Sigmoid colon (tissue), 7 donors: ENCODE measurements around the gene FURIN. TPM values are rescaled to one million over a fixed set of nuclear protein-coding genes. Genes with fewer than 3 reads are reported as not detected.

ENCODE experiments used
- DNase-seq: peaks from one replicate; pipeline ENCODE4 v3.0.0-alpha.2; 2019
- H3K27ac ChIP-seq, 4 donors: fragments of 200-600 bp; sonication (generic); one replicate each; pipeline ENCODE4 v1.5.1; 2016 to 2019; ENCODE audit warnings: mild to moderate bottlenecking in 1 of 4
- H3K27me3 ChIP-seq, 3 donors: fragments of 200-600 bp; sonication (generic); one replicate each; pipeline ENCODE4 v1.5.1; 2019; ENCODE audit warnings: mild to moderate bottlenecking in 1 of 3
- H3K36me3 ChIP-seq, 4 donors: fragments of 200-600 bp; sonication (generic); one replicate each; pipeline ENCODE4 v1.5.1; 2016 to 2019
- H3K4me1 ChIP-seq, 4 donors: fragments of 200-600 bp; sonication (generic); one replicate each; pipeline ENCODE4 v1.5.1; 2017 to 2019
- H3K4me3 ChIP-seq, 4 donors: fragments of 200-600 bp; sonication (generic); one replicate each; pipeline ENCODE4 v1.5.1; 2017 to 2019; ENCODE audit warnings: mild to moderate bottlenecking in 2 of 4, moderate library complexity in 1 of 4
- H3K9me3 ChIP-seq, 4 donors: fragments of 200-600 bp in 3 of 4; sonication (generic) in 3 of 4; one replicate each; pipeline versions ENCODE4 v1.5.1 to v1.6.1; 2013 to 2019
- CTCF ChIP-seq, 4 experiments: fragments of 450-650 bp in 3 of 4; fragments of 200-600 bp in 1 of 4; IDR thresholded peaks; one replicate each; pipeline ENCODE4 v1.5.1; 2016 to 2019; ENCODE audit warnings: antibody characterized with exemption in 4 of 4, mild to moderate bottlenecking in 3 of 4, moderate library complexity in 2 of 4
- EP300 ChIP-seq, 4 donors: sonication (generic); formaldehyde crosslinking; IDR thresholded peaks; one replicate each; pipeline ENCODE4 v1.6.1; 2017; ENCODE audit warnings: antibody characterized with exemption in 4 of 4
- POLR2A ChIP-seq, 2 donors: fragments of 450-650 bp; IDR thresholded peaks; one replicate each; pipeline ENCODE4 v1.6.1; 2016; ENCODE audit warnings: antibody characterized with exemption in 2 of 2, mild to moderate bottlenecking in 2 of 2, moderate library complexity in 2 of 2
- POLR2AphosphoS5 ChIP-seq, 4 donors: sonication (generic); formaldehyde crosslinking; IDR thresholded peaks; one replicate each; pipeline ENCODE4 v1.6.1; 2017; ENCODE audit warnings: antibody characterized with exemption in 4 of 4
- WGBS, 2 donors: extraction: QIAGEN DNeasy Blood & Tissue Kit; methylation state at CpG; one replicate each; pipeline ENCODE4 v1.1.7; 2013; 5-methylcytosine and 5-hydroxymethylcytosine counted together
- intact Hi-C: fragments of 100-400 bp; cut with DNase I; formaldehyde crosslinking; loops from one replicate; pipeline ENCODE4 v1.15.1; 2023
- polyA plus RNA-seq, 3 donors: library from polyadenylated mRNA; stranded (reverse); fragments of 200-250 nt; gene quantifications; one replicate each; pipeline ENCODE4 v1.2.3, GENCODE V29; 2013
- total RNA-seq, 4 donors: library from RNA; depleted of rRNA; stranded (reverse); fragments of >200 nt; gene quantifications; one replicate each; pipeline ENCODE4 v1.1.0, GENCODE V29; 2016
- donor health status: healthy with polysubstance abuse.
- donor health status: Bipolar disorder and iron deficiency.
- donor health status: healthy.

Gene FURIN
- total and polyA plus RNA-seq, 7 donors, result 21.0 to 69.2 (median 24.6) TPM

DNA sequence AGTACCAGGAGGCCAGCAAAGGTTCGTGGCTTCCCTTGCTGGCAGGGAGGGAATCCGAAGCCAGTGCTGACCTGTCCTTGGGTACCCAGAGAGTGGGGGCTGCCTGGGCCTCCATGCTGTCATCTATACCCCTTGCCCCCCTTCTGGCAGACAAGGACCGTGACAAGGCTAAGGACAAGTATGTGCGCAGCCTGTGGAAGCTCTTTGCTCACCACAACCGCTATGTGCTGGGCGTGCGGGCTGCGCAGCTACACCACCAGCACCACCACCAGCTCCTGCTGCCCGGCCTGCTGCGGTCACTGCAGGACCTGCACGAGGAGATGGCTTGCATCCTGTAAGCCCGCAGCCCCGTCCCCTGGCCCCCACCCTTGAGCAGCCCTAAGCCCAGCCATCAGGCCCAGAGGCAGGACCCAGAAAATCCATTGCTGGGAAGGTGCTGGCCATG lies 18.7 kb downstream of the FURIN start:
- peaks cover 14 to 44% (median 30%) of the 10 kb centered on the region in 4 donors for H3K36me3 ChIP-seq
- no peak overlapping the region for H3K27ac ChIP-seq
- no peak overlapping the region for H3K4me3 ChIP-seq
- DNase-seq, result peak; percentile 60
- intact Hi-C loops, result loop anchor here (10.0 kb wide), 2 partner anchors 352 to 572 kb away; no protein-coding TSS in a partner anchor
- peaks cover 0 to 41% (median 35%) of the 10 kb centered on the region in 4 donors for H3K4me1 ChIP-seq
- H3K27me3 ChIP-seq, result no peaks in the 10 kb centered on the region
- TF ChIP-seq POLR2AphosphoS5 (IDR thresholded peaks at IDR 0.05) (no peak), POLR2A (IDR thresholded peaks at IDR 0.05) (no peak), EP300 (IDR thresholded peaks at IDR 0.05) (no peak), CTCF (IDR thresholded peaks at IDR 0.05) (no peak)
- WGBS, 2 donors, result 92 to 93% methylated on average over 13 of the region's 13 CpGs
- H3K9me3 ChIP-seq, result no peaks in the 10 kb centered on the region

GRCh38 chr15:90889313-90889730 lies 20.9 kb downstream of the FURIN start:
- peak; percentile 61 for DNase-seq
- H3K27me3 ChIP-seq, result no peaks in the 10 kb centered on the region
- no peak overlapping the region for H3K27ac ChIP-seq
- no peak for TF ChIP-seq POLR2A (IDR thresholded peaks at IDR 0.05)
- H3K36me3 ChIP-seq, result peaks cover 35 to 62% (median 50%) of the 10 kb centered on the region in 4 donors
- H3K9me3 ChIP-seq, result no peaks in the 10 kb centered on the region
- WGBS, 2 donors, result 81 to 83% methylated on average over 18 of the region's 18 CpGs
- no peak overlapping the region for H3K4me3 ChIP-seq
- H3K4me1 ChIP-seq, result peaks cover 0 to 24% (median 22%) of the 10 kb centered on the region in 4 donors
- intact Hi-C loops, result loop anchor here (10.0 kb wide), 2 partner anchors 355 to 575 kb away; no protein-coding TSS in a partner anchor

GRCh38 chr15:90889736-90890456 lies 21.5 kb downstream of the FURIN start:
- Histone ChIP-seq H3K27me3 (no peaks in the 10 kb centered on the region), H3K27ac (no peak overlapping the region), H3K9me3 (no peaks in the 10 kb centered on the region), H3K4me3 (no peak overlapping the region), H3K36me3 (peaks cover 37 to 68% (median 50%) of the 10 kb centered on the region in 4 donors), H3K4me1 (peaks cover 0 to 18% (median 17%) of the 10 kb centered on the region in 4 donors)
- intact Hi-C loops, result loop anchor here (10.0 kb wide), 2 partner anchors 355 to 575 kb away; no protein-coding TSS in a partner anchor
- 91% methylated on average over 31 of the region's 31 CpGs for WGBS, 2 donors
- DNase-seq, result peak; percentile 60
- TF ChIP-seq POLR2A (IDR thresholded peaks at IDR 0.05) (no peak), POLR2AphosphoS5 (IDR thresholded peaks at IDR 0.05) (no peak), EP300 (IDR thresholded peaks at IDR 0.05) (no peak), CTCF (IDR thresholded peaks at IDR 0.05) (no peak)

DNA sequence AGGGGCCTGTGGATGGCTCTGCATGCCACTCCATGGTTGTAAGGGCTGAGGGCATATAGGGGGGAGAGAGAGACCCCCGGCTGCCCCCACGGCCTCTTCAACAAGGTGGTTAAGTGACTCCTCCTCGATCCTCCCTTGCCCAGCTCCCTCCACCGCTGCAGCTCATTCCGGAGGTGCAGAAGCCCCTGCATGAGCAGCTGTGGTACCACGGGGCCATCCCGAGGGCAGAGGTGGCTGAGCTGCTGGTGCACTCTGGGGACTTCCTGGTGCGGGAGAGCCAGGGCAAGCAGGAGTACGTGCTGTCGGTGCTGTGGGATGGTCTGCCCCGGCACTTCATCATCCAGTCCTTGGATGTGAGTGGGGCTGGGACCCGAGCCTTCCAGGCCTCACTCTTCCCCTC lies 22.5 kb downstream of the FURIN start:
- H3K4me1 ChIP-seq, result peaks cover 0 to 9% (median 7%) of the 10 kb centered on the region in 4 donors
- no peaks in the 10 kb centered on the region for H3K27me3 ChIP-seq
- H3K36me3 ChIP-seq, result peaks cover 45 to 77% (median 57%) of the 10 kb centered on the region in 4 donors
- WGBS, 2 donors, result 92% methylated on average over 12 of the region's 12 CpGs
- no peak overlapping the region for H3K27ac ChIP-seq
- TF ChIP-seq CTCF (IDR thresholded peaks at IDR 0.05), result no peak
- TF ChIP-seq POLR2A (IDR thresholded peaks at IDR 0.05), result no peak
- no peak for TF ChIP-seq POLR2AphosphoS5 (IDR thresholded peaks at IDR 0.05)
- TF ChIP-seq EP300 (IDR thresholded peaks at IDR 0.05), result no peak
- no peaks in the 10 kb centered on the region for H3K9me3 ChIP-seq
- DNase-seq, result peak; percentile 61
- H3K4me3 ChIP-seq, result no peak overlapping the region
- intact Hi-C loops, result no loop called here

DNA sequence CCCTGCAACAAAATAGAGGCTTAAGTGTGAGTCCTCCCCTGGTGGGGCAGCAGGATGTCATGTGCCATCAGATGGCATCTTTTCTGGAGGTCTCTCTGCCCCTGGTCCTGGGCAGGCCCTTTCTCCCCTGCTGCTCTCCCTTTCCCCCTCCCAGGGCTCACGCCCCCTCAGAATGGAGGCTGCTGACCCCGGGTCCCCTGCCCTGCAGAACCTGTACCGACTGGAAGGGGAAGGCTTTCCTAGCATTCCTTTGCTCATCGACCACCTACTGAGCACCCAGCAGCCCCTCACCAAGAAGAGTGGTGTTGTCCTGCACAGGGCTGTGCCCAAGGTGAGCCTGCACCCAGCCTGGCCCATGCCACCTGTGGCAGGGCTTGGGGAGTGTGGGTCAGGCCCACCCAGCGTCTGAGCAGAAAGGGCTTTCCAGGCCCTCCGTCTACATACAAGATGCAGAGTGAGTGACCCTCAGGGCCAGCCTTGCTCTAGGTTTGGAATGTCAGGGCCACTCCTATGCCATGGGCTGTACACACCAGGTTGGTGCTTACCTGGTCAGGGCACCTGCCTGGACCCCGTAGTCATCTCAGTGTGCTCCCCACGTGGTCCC lies 23.1 kb downstream of the FURIN start:
- H3K36me3 ChIP-seq, result peaks cover 45 to 83% (median 58%) of the 10 kb centered on the region in 4 donors
- intact Hi-C loops, result no loop called here
- TF ChIP-seq EP300 (IDR thresholded peaks at IDR 0.05), result no peak
- no peak for TF ChIP-seq CTCF (IDR thresholded peaks at IDR 0.05)
- no peak for TF ChIP-seq POLR2A (IDR thresholded peaks at IDR 0.05)
- no peak for TF ChIP-seq POLR2AphosphoS5 (IDR thresholded peaks at IDR 0.05)
- WGBS, 2 donors, result 89 to 94% methylated on average over 8 of the region's 8 CpGs
- no peak overlapping the region for H3K4me3 ChIP-seq
- H3K27me3 ChIP-seq, result no peaks in the 10 kb centered on the region
- H3K4me1 ChIP-seq, result peaks cover 0 to 3% (median 2%) of the 10 kb centered on the region in 4 donors
- DNase-seq, result peak; percentile 49
- H3K27ac ChIP-seq, result no peak overlapping the region
- H3K9me3 ChIP-seq, result no peaks in the 10 kb centered on the region
